Mesendoderm (in vitro differentiated cells): ENCODE data around the gene PLEKHD1.
"Not testable (repeated sequence)": the region's sequence is repeated elsewhere in the genome, so short reads cannot be mapped to it uniquely, and the experiment has no call there.

Experiments used
- DNase-seq: peaks from one replicate; pipeline ENCODE4 v3.0.0; 2013
- H2AK5ac ChIP-seq: 2 replicates; pipeline ENCODE4 v1.6.1; 2013; ENCODE audit warnings: low read length, inconsistent platforms
- H2BK120ac ChIP-seq: 2 replicates; pipeline ENCODE4 v1.6.1; 2013; ENCODE audit warnings: low read depth, mild to moderate bottlenecking, low read length, moderate library complexity, mixed read lengths
- H2BK15ac ChIP-seq: replicated peaks from 2 replicates; pipeline ENCODE4 v1.6.1; 2013; ENCODE audit warnings: low read depth, mild to moderate bottlenecking, moderate library complexity
- H2BK5ac ChIP-seq: 2 replicates; pipeline ENCODE4 v1.6.1; 2013; ENCODE audit warnings: low read length, inconsistent platforms
- H3K18ac ChIP-seq: 2 replicates; pipeline ENCODE4 v1.6.1; 2013; ENCODE audit warnings: mild to moderate bottlenecking, low read length, mixed read lengths
- H3K23ac ChIP-seq: one replicate; pipeline ENCODE4 v1.6.1; 2013; ENCODE audit warnings: low read length
- H3K27ac ChIP-seq: 2 replicates; pipeline ENCODE4 v1.5.1; 2013; ENCODE audit warnings: low read depth, mild to moderate bottlenecking, inconsistent platforms, low read length, moderate library complexity
- H3K27me3 ChIP-seq: 2 replicates; pipeline ENCODE4 v1.6.1; 2013; ENCODE audit warnings: low read length, control low read depth, mild to moderate bottlenecking, inconsistent platforms; ENCODE audit not compliant: insufficient read depth, poor library complexity
- H3K36me3 ChIP-seq: 2 replicates; pipeline ENCODE4 v1.6.1; 2013; ENCODE audit warnings: low read length, inconsistent platforms; ENCODE audit not compliant: control insufficient read depth, insufficient read depth
- H3K4ac ChIP-seq: one replicate; pipeline ENCODE4 v1.6.1; 2013; ENCODE audit warnings: low read depth, mild to moderate bottlenecking, low read length, moderate library complexity
- H3K4me1 ChIP-seq: 2 replicates; pipeline ENCODE4 v1.6.1; 2013; ENCODE audit warnings: low read depth, low read length, inconsistent platforms; ENCODE audit not compliant: control insufficient read depth
- H3K4me2 ChIP-seq: 2 replicates; pipeline ENCODE4 v1.6.1; 2013; ENCODE audit warnings: low read length
- H3K4me3 ChIP-seq: 2 replicates; pipeline ENCODE4 v1.5.1; 2013; ENCODE audit warnings: mild to moderate bottlenecking, low read length
- H3K56ac ChIP-seq: one replicate; pipeline ENCODE4 v1.6.1; 2013; ENCODE audit warnings: low read length
- H3K79me1 ChIP-seq: 2 replicates; pipeline ENCODE4 v1.6.1; 2013; ENCODE audit warnings: low read length, inconsistent platforms
- H3K79me2 ChIP-seq: 2 replicates; pipeline ENCODE4 v1.6.1; 2013; ENCODE audit warnings: mild to moderate bottlenecking, low read length; ENCODE audit not compliant: control insufficient read depth, insufficient read depth
- H3K9ac ChIP-seq: 2 replicates; pipeline ENCODE4 v1.6.1; 2013; ENCODE audit warnings: low read length, inconsistent platforms
- H4K5ac ChIP-seq: one replicate; pipeline ENCODE4 v1.6.1; 2013; ENCODE audit warnings: low read length
- H4K8ac ChIP-seq: one replicate; pipeline ENCODE4 v1.6.1; 2013; ENCODE audit warnings: low read depth, mild to moderate bottlenecking, control low read depth, low read length, moderate library complexity
- WGBS: extraction: QIAGEN DNeasy Blood & Tissue Kit; methylation state at CpG from one replicate; pipeline ENCODE4 v1.1.7; 2013; ENCODE audit warnings: low lambda C conversion rate, missing lambda C conversion rate; ENCODE audit not compliant: insufficient coverage; ENCODE audit errors: extremely low coverage; 5-methylcytosine and 5-hydroxymethylcytosine counted together

The PLEKHD1 gene

GRCh38 chr14:69498286-69498685 is 13.8 kb downstream of the PLEKHD1 start:
- H3K23ac ChIP-seq, H3K9ac ChIP-seq, DNase-seq, H3K4me3 ChIP-seq, H3K27me3 ChIP-seq, H3K79me2 ChIP-seq, H4K5ac ChIP-seq, H3K27ac ChIP-seq, H3K56ac ChIP-seq, H4K8ac ChIP-seq, H3K79me1 ChIP-seq, H2AK5ac ChIP-seq, H2BK15ac ChIP-seq, H3K4me1 ChIP-seq, H3K4ac ChIP-seq, H3K18ac ChIP-seq, H3K4me2 ChIP-seq, H2BK120ac ChIP-seq, H2BK5ac ChIP-seq, H3K36me3 ChIP-seq: not testable (repeated sequence)
- WGBS = no CpG with 5 or more reads among the region's 4 CpGs

GRCh38 chr14:69499436-69499835 is 14.9 kb downstream of the PLEKHD1 start:
- H3K4ac ChIP-seq = no peak overlapping the region
- no peak overlapping the region for H3K9ac ChIP-seq
- H3K79me1 ChIP-seq = no peaks in the 10 kb centered on the region
- no peak overlapping the region for H4K8ac ChIP-seq
- DNase-seq = no peak
- no peak overlapping the region for H3K23ac ChIP-seq
- no peak overlapping the region for H2BK5ac ChIP-seq
- H2BK15ac ChIP-seq = no peak overlapping the region
- no peak overlapping the region for H2AK5ac ChIP-seq
- no peak overlapping the region for H3K4me2 ChIP-seq
- H2BK120ac ChIP-seq = no peak overlapping the region
- H3K36me3 ChIP-seq = no peaks in the 10 kb centered on the region
- H3K56ac ChIP-seq = no peak overlapping the region
- H3K18ac ChIP-seq = no peak overlapping the region
- H3K4me3 ChIP-seq = no peak overlapping the region
- WGBS = no CpG with 5 or more reads among the region's 5 CpGs
- H3K27me3 ChIP-seq = no peaks in the 10 kb centered on the region
- no peaks in the 10 kb centered on the region for H3K79me2 ChIP-seq
- no peak overlapping the region for H3K27ac ChIP-seq
- H3K4me1 ChIP-seq = no peaks in the 10 kb centered on the region
- H4K5ac ChIP-seq = no peak overlapping the region

- Histone ChIP-seq H3K18ac (no peak overlapping the region), H3K79me1 (no peaks in the 10 kb centered on the region), H3K4ac (no peak overlapping the region), H4K5ac (no peak overlapping the region), H3K27me3 (no peaks in the 10 kb centered on the region), H3K23ac (no peak overlapping the region), H3K36me3 (no peaks in the 10 kb centered on the region), H2BK5ac (no peak overlapping the region), H3K4me2 (no peak overlapping the region), H3K79me2 (no peaks in the 10 kb centered on the region), H2BK120ac (no peak overlapping the region), H3K9ac (no peak overlapping the region), H4K8ac (no peak overlapping the region), H3K4me3 (no peak overlapping the region), H2AK5ac (no peak overlapping the region), H3K27ac (no peak overlapping the region), H3K4me1 (no peaks in the 10 kb centered on the region), H2BK15ac (no peak overlapping the region), H3K56ac (no peak overlapping the region)
- no peak for DNase-seq
- WGBS = no CpG with 5 or more reads among the region's 5 CpGs
These were observed 15.6 kb downstream of the PLEKHD1 start for GRCh38 chr14:69500096-69500495.

GRCh38 chr14:69500736-69501135 is 16.2 kb downstream of the PLEKHD1 start:
- H2AK5ac ChIP-seq = no peak overlapping the region
- no peak overlapping the region for H3K23ac ChIP-seq
- H3K9ac ChIP-seq = no peak overlapping the region
- no peak overlapping the region for H3K4me2 ChIP-seq
- H3K18ac ChIP-seq = no peak overlapping the region
- H2BK120ac ChIP-seq = no peak overlapping the region
- H4K5ac ChIP-seq = no peak overlapping the region
- no peak overlapping the region for H3K27ac ChIP-seq
- H3K36me3 ChIP-seq = no peaks in the 10 kb centered on the region
- WGBS = no CpG with 5 or more reads among the region's 4 CpGs
- no peak for DNase-seq
- H3K4ac ChIP-seq = no peak overlapping the region
- no peaks in the 10 kb centered on the region for H3K27me3 ChIP-seq
- no peaks in the 10 kb centered on the region for H3K4me1 ChIP-seq
- no peak overlapping the region for H3K56ac ChIP-seq
- H3K79me2 ChIP-seq = no peaks in the 10 kb centered on the region
- no peak overlapping the region for H2BK5ac ChIP-seq
- H3K4me3 ChIP-seq = no peak overlapping the region
- H2BK15ac ChIP-seq = no peak overlapping the region
- H3K79me1 ChIP-seq = no peaks in the 10 kb centered on the region
- H4K8ac ChIP-seq = no peak overlapping the region

GRCh38 chr14:69501423-69501838 is 16.9 kb downstream of the PLEKHD1 start:
- no peaks in the 10 kb centered on the region for H3K36me3 ChIP-seq
- H3K23ac ChIP-seq = no peak overlapping the region
- H3K4me3 ChIP-seq = no peak overlapping the region
- no peaks in the 10 kb centered on the region for H3K4me1 ChIP-seq
- no peaks in the 10 kb centered on the region for H3K79me1 ChIP-seq
- WGBS = no CpG with 5 or more reads among the region's 4 CpGs
- no peak overlapping the region for H2BK5ac ChIP-seq
- H2BK15ac ChIP-seq = no peak overlapping the region
- H3K4ac ChIP-seq = no peak overlapping the region
- H2AK5ac ChIP-seq = no peak overlapping the region
- H3K56ac ChIP-seq = no peak overlapping the region
- DNase-seq = no peak
- no peak overlapping the region for H2BK120ac ChIP-seq
- no peak overlapping the region for H3K4me2 ChIP-seq
- no peaks in the 10 kb centered on the region for H3K27me3 ChIP-seq
- H3K9ac ChIP-seq = no peak overlapping the region
- H3K79me2 ChIP-seq = no peaks in the 10 kb centered on the region
- H3K27ac ChIP-seq = no peak overlapping the region
- no peak overlapping the region for H3K18ac ChIP-seq
- H4K8ac ChIP-seq = no peak overlapping the region
- no peak overlapping the region for H4K5ac ChIP-seq

GRCh38 chr14:69504775-69505174 is 20.2 kb downstream of the PLEKHD1 start:
- no peaks in the 10 kb centered on the region for H3K27me3 ChIP-seq
- no peak overlapping the region for H3K18ac ChIP-seq
- WGBS = no CpG with 5 or more reads among the region's 1 CpG

More at GRCh38 chr14:69504775-69505174, 20.2 kb downstream of the PLEKHD1 start:
- no peaks in the 10 kb centered on the region for H3K36me3 ChIP-seq
- H3K4me3 ChIP-seq = no peak overlapping the region
- no peaks in the 10 kb centered on the region for H3K79me2 ChIP-seq
- H3K79me1 ChIP-seq = no peaks in the 10 kb centered on the region
- no peak overlapping the region for H3K4ac ChIP-seq
- no peak overlapping the region for H3K23ac ChIP-seq
- H3K4me2 ChIP-seq = no peak overlapping the region
- no peak overlapping the region for H3K27ac ChIP-seq
- no peak overlapping the region for H2AK5ac ChIP-seq
- H3K9ac ChIP-seq = no peak overlapping the region
- H2BK15ac ChIP-seq = no peak overlapping the region
- H2BK5ac ChIP-seq = no peak overlapping the region
- no peaks in the 10 kb centered on the region for H3K4me1 ChIP-seq
- no peak overlapping the region for H3K56ac ChIP-seq
- H4K5ac ChIP-seq = no peak overlapping the region
- DNase-seq = no peak
- no peak overlapping the region for H2BK120ac ChIP-seq
- no peak overlapping the region for H4K8ac ChIP-seq
